Esophagus muscularis mucosa (tissue), 4 donors: ENCODE measurements around the gene TEAD1.

Source experiments
- CTCF ChIP-seq, 3 experiments: fragments of 200-600 bp in 2 of 3; fragments of 450-650 bp in 1 of 3; sonication (generic) in 2 of 3; IDR thresholded peaks; one replicate each; pipeline ENCODE4 v1.5.1; 2017 to 2019; ENCODE audit warnings: antibody characterized with exemption in 3 of 3, mild to moderate bottlenecking in 2 of 3, moderate library complexity in 1 of 3
- EP300 ChIP-seq: sonication (generic); formaldehyde crosslinking; IDR thresholded peaks from one replicate; pipeline ENCODE4 v1.6.1; 2017; ENCODE audit warnings: antibody characterized with exemption
- POLR2A ChIP-seq: fragments of 450-650 bp; IDR thresholded peaks from one replicate; pipeline ENCODE4 v1.6.1; 2017; ENCODE audit warnings: antibody characterized with exemption, moderate library complexity, mild to moderate bottlenecking, low read depth
- POLR2AphosphoS5 ChIP-seq, 2 donors: sonication (generic); formaldehyde crosslinking; IDR thresholded peaks; one replicate each; pipeline ENCODE4 v1.6.1; 2017; ENCODE audit warnings: antibody characterized with exemption in 2 of 2

GRCh38 chr11:12818333-12819015 is 144.3 kb downstream of the TEAD1 start:
- no peak for TF ChIP-seq POLR2A
- no peak for TF ChIP-seq CTCF (IDR thresholded peaks at IDR 0.05)
- no peak for TF ChIP-seq POLR2AphosphoS5 (IDR thresholded peaks at IDR 0.05)
- no peak for TF ChIP-seq EP300
